RPMI8226 (cell line): Measurements from ENCODE around the gene YWHAG.
A peak's percentile ranks its signal among the peaks of the same experiment; 100 is the strongest.
"Not testable (repeated sequence)": the region's sequence is repeated elsewhere in the genome, so short reads cannot be mapped to it uniquely, and the experiment has no call there.

Experiments used
- DNase-seq: peaks from one replicate; pipeline ENCODE4 v3.0.0-alpha.2; 2015

Gene YWHAG

DNA sequence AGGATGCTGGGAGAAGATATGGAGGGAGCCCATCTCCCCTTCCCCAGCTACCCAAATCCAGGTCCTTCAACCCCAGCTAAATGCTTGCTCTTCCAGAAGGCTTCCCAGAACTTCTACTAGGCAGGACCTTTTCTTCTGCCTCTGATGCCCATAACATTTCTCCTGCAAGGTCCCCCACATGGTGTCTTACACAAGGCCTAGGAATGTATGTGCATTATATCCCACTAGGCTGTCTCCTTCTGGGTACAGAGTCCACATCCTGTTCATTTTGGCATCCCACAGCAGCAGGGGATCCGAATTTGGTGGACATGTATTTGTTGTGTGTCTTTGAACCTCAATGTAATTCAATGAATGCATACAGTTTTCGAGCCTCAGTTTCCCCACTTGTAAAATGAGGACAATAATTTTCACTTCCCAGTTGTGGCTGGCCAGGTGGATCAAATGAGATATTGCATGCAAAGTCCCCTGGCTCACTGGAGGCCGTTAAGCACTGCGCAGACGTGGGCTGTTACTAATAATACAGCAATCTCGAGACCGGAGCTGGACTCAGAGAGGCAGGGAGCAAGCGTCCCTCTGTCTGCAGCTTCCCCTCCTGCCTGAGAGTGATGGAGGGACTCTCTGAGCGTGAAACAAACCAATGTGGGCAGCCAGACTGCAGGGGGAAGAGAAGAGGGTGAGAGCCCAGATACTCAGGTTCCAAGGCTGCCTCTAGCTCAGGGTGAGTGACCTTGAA is 18.6 kb upstream of the YWHAG start:
- DNase-seq, result no peak

- no peak for DNase-seq
Measured at GRCh38 chr7:76375251-76375650, 16.5 kb upstream of the YWHAG start.

GRCh38 chr7:76372984-76373833 is 14.4 kb upstream of the YWHAG start:
- no peak for DNase-seq

DNA sequence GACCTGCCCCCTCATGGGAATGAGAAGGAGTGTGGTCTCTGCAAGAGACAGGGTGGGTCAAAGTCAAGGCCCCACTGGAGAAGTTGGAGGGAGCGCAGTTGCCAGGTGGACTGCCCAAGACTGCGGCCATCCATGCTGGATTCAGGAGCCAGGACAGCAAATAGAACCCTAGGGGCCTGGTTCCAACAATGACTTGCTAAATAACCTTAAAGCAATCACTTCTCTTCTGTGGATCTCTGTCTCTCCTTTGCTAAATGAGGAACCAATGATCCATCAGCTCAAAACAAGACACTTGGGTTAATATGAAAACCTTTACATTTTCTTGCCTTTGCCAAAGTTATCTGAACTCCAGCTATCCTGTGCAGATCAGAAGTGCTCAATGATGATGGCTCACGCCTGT is 12.6 kb upstream of the YWHAG start:
- no peak for DNase-seq

DNA sequence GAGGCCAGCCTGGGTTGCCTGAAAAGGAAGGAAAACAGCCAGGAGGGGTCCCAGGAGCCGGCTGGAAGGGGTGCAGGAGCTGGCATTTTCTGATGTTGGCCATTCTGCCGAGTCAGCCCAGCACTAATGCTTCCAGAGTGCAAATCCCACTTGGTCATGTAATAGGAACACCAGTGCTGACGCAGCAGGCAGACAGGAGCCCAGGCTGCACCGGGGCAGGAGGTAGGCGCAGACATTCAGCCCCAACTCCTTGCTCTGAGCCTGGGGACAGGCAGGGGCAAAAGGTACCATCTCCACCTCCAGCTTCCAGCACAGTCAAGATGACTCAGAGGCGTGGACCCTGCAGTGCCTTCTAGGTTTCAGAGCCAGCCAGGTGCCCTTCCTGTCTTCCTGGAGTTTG is 10.2 kb upstream of the YWHAG start:
- DNase-seq, result no peak

- DNase-seq, result no peak
Measured at GRCh38 chr7:76368190-76368589, 9.4 kb upstream of the YWHAG start.

DNA sequence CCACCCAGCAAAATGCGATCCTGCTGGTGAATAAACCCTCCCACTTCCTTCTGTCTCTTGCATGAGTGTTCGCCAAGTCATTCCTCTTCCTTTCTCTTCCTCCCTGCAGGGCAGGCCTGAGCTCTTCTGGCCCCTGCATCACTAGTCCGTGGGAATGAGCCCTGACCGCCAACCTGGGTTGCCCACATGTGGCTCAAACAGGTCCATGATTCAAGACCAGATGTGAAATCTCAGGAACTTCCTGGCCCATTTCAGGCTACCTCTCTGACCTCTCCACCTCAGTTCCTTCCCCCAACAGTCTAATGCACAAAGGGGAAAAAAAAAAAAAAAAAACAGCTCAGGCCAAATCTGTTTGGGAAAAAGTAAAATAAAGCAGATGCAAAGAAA is 5.4 kb upstream of the YWHAG start:
- peak; percentile 56 for DNase-seq

GRCh38 chr7:76363754-76364153 is 5.0 kb upstream of the YWHAG start:
- DNase-seq, result not testable (repeated sequence)

GRCh38 chr7:76359978-76360638 is 1.3 kb upstream of the YWHAG start:
- no peak for DNase-seq

- peak; percentile 99 for DNase-seq
Measured at GRCh38 chr7:76359111-76359977, 553 bp upstream of the YWHAG start.

- peak; percentile 77 for DNase-seq
Measured at GRCh38 chr7:76358011-76358480, 745 bp downstream of the YWHAG start.

- DNase-seq, result no peak
Measured at GRCh38 chr7:76357475-76358010, 1.2 kb downstream of the YWHAG start.

- peak; percentile 50 for DNase-seq
Measured at GRCh38 chr7:76356823-76357222, 2.0 kb downstream of the YWHAG start.

DNA sequence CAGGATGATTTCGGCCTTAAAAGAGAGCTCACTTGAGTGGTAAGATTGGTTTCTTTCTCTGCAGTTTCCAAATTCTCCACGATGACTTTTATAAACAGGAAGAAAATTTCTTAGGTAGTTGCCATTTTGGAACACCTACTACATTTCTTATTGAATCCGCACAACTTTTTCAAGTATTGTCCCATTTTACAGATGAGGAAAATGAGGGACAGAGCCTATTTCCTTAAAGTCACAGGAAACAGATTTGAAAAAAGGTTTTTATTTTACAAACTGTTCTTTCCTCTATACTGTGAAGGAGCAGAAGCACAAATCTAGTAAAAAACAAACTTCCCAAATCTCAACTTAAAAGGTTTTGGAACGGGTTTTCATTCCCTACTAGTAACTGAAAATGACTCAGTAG is 2.7 kb downstream of the YWHAG start:
- DNase-seq, result no peak

- DNase-seq, result no peak
Measured at GRCh38 chr7:76354981-76355730, 3.6 kb downstream of the YWHAG start.

DNA sequence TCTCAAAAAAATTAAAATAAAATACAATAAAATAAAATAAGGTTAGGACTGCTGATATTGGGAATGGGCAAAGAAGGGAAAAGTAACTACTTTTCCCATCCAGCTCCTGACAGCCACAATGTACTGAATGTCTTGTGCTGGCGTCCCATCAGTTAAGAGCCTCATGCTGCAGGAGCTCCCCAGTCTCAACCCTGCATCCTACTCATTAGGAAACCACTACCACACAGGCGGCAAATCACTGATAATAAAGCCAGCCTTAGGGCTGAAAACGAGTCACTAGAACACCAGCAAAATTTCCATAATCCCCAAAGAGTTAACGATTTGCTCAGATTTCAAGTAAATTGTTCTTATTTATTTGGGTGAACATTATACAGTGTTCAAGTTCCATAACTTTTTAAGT is 4.3 kb downstream of the YWHAG start:
- no peak for DNase-seq

GRCh38 chr7:76353744-76354143 is 5.0 kb downstream of the YWHAG start:
- no peak for DNase-seq

DNA sequence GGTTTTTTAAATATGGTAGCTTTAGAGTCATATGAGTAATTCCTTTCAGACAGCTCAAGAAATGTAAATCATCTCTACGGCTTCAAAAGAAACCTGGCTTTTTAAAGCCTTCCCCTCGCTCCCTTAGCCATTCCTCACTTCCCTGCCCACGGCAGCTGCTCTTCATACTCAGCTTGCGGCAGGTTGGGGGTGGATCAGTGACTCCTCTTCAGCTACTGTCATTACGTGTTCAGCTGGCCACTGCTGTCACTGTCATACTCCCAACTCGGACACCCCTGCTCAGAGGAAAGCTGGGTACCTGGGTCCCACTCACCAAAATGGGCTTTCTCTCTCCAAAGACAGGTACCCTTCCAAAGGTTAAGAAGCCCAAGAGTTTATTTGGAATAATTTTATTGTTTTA is 6.6 kb downstream of the YWHAG start:
- no peak for DNase-seq

DNA sequence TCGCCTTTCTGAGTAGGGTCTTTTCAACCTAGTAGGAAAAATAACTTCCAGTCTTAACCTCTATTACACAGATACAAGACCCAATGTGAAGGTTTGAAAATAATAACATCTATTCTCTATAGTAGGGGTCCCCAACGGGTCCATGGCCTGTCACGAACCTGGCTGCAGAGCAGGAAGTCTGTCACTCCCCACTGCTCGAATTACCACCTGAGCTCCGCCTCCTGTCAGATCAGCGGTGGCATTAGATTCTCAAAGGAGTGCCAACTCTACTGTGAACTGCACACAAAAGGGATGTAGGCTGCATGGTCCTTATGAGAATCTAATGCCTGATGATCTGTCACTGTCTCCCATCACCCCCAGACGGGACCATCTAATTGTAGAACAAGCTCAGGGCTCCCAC is 7.4 kb downstream of the YWHAG start:
- DNase-seq, result no peak

- DNase-seq, result no peak
Measured at GRCh38 chr7:76349313-76349885, 9.4 kb downstream of the YWHAG start.

DNA sequence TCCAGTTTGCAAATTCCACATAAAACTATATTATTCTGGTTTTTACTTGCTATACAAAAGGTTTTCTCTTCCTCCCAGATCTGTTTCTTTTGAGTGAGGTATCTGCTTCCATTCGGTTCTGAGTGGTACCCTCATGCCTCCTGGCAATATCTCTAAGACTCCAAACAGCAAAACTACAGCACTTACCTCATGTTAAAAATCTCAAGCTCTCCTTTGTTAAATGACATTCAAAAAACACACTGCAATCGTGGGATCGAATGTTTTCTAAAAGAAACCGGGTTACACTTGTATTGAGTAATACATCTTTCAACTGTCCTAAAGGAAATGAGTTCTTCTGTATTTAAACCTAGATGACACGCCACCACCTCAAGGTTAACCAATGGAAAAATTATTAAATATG is 11.1 kb downstream of the YWHAG start:
- DNase-seq, result no peak
